Amniotic stem cell (primary cell): ENCODE results near the gene SDR39U1.

Experiments used
- DNase-seq: peaks from one replicate; lab custom pipeline; 2025; lab: John Stamatoyannopoulos, UW

The SDR39U1 gene

DNA sequence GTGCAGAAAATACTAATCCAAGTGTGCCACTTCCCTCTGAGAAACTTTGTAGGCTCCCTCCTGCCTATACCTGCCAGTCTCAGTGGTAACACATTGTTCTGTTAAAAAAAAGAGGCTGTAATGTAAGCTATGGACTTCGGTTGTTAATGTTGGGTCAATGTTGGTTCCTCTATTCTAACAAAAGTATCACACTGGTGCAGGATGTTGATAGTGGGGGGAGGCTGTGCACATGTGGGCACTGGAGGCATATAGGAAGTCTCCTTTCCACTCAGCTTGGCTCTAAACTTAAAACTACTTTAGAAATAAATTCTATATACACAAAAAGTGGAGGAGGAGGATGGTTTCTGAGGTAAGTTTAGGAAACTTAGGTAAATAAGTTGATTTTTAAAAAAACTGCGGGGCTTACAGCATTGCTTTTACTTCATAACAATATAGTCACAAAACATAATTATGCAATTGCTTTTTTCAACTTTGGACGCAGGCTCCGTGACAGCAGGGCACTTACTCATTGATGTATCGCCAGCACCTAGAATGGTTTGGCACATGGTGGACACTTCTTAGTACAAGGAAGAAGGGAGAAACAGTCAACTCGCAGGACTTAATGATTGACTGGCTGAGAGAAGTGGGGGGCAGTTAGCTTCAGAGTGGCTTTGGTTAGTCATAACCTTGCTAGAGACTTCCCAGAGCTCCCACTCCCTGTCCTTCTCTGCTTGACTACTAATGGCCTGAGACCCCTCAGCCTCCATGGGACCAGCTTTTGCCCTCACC, 51.7 kb downstream of the SDR39U1 start:
- DNase-seq, result no peak
